PFSK-1 (cell line): ENCODE results near the gene ADAM17.

ENCODE experiments used
- POLR2AphosphoS5 ChIP-seq: IDR thresholded peaks from 2 replicates; pipeline ENCODE4 v1.6.1; 2012; ENCODE audit warnings: low read depth, mild to moderate bottlenecking, control low read depth, low read length, moderate library complexity
- SIN3A ChIP-seq: IDR thresholded peaks from 2 replicates; pipeline ENCODE4 v1.6.1; 2012; ENCODE audit warnings: mild to moderate bottlenecking, low read length, moderate library complexity, borderline replicate concordance; ENCODE audit not compliant: insufficient read depth
- TAF1 ChIP-seq: IDR thresholded peaks from 2 replicates; pipeline ENCODE4 v1.6.1; 2012; ENCODE audit warnings: low read length, control low read depth, borderline replicate concordance; ENCODE audit not compliant: insufficient read depth
- TF ChIP-seq, protein P1 (sequence below), 2 experiments: IDR thresholded peaks; 2 replicates each; pipeline versions ENCODE4 v1.6.1 to v1.8.0; 2011 to 2012; ENCODE audit warnings: low read depth in 2 of 2, low read length in 2 of 2, control low read depth in 1 of 2, inconsistent platforms in 1 of 2, mild to moderate bottlenecking in 1 of 2, moderate library complexity in 1 of 2; ENCODE audit not compliant: insufficient read depth in 1 of 2

DNA sequence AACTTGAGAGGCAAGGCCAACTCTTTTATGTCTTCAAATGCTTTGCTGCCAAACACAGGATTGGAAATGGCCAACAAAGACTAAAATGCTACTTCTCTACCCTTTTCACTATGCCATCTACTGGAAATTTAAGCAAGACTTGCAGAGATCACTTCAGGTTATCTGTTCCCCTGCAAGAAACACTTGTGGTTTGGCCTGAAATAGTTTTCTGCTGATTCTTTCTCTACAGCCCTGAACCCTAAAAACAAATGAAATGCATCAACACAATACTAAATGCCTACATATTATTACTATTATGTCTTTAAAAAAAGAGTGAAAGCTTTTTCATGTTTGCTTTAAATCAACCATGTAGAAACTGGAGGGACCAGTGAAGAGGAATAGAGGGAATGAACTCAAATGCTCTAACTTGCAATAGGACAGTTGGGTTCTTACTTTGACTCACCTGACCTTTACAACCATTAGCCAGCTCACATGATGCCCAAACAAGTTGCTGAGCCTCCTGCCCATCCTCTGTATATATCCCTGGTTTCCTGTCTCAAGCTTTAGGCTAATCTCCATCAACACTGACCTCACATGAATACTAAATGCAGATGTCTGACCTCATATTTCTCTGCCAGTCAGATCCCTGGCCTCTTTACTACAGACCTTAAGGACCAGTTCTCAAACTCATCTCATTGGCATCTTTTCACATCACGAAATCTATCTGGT lies 17.5 kb upstream of the ADAM17 start:
- TF ChIP-seq, protein P1, sequence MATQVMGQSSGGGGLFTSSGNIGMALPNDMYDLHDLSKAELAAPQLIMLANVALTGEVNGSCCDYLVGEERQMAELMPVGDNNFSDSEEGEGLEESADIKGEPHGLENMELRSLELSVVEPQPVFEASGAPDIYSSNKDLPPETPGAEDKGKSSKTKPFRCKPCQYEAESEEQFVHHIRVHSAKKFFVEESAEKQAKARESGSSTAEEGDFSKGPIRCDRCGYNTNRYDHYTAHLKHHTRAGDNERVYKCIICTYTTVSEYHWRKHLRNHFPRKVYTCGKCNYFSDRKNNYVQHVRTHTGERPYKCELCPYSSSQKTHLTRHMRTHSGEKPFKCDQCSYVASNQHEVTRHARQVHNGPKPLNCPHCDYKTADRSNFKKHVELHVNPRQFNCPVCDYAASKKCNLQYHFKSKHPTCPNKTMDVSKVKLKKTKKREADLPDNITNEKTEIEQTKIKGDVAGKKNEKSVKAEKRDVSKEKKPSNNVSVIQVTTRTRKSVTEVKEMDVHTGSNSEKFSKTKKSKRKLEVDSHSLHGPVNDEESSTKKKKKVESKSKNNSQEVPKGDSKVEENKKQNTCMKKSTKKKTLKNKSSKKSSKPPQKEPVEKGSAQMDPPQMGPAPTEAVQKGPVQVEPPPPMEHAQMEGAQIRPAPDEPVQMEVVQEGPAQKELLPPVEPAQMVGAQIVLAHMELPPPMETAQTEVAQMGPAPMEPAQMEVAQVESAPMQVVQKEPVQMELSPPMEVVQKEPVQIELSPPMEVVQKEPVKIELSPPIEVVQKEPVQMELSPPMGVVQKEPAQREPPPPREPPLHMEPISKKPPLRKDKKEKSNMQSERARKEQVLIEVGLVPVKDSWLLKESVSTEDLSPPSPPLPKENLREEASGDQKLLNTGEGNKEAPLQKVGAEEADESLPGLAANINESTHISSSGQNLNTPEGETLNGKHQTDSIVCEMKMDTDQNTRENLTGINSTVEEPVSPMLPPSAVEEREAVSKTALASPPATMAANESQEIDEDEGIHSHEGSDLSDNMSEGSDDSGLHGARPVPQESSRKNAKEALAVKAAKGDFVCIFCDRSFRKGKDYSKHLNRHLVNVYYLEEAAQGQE (IDR thresholded peaks at IDR 0.05; ENCODE audit: insufficient read depth in 1 of 2, low read depth in 2 of 2, low read length in 2 of 2), result no peak
- no peak for TF ChIP-seq SIN3A
- no peak for TF ChIP-seq POLR2AphosphoS5
- no peak for TF ChIP-seq TAF1
